Measurements from ENCODE around the gene ATG101.
"Not testable (repeated sequence)": the region's sequence is repeated elsewhere in the genome, so short reads cannot be mapped to it uniquely, and the experiment has no call there.

ATG101 gene

DNA sequence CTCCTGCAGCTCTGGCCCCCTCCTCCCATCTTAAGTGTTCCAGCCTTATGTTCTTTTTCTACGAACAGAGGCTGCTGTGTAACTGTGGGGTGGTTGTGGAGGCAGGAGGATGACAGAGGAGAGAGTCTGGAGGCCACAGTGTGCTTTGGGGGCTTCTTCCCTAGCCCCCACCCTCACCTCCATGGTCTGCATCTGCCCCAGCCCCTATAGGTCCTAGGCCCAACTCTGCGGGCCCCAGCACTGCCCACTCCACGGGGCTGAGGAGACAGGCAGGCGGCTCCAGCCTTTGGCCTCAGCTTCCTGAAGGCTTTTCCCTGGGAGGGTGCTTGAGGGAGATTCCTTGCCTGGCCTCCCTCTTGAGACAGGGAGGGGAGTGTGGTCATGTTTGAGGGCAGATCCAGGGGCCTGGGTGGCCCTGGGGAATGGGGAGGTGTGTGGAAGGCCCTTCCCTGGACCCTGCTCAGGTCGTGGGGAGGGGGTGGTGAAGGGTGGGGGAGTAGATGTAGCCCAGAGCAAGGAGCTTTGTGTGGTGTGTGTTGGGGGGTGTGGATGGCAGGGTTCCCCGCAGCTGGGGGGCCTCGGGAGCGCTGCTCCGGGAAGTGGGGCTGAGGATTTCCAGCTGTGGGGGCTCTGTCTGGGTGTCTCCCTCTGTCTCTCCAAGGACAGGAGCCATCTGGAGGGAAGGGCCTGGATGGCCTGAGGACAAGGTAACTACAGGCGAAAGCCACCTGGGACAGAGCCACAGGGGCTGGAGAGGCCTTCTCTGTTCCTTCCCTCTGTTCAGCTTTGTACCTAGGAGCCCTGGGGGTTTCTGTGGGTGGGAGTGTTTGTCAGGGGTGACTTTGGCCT lies 10.8 kb downstream of the ATG101 start:
- no peak for DNase-seq

GRCh38 chr12:52081263-52081733 lies 11.5 kb downstream of the ATG101 start:
- no peak for DNase-seq

DNA sequence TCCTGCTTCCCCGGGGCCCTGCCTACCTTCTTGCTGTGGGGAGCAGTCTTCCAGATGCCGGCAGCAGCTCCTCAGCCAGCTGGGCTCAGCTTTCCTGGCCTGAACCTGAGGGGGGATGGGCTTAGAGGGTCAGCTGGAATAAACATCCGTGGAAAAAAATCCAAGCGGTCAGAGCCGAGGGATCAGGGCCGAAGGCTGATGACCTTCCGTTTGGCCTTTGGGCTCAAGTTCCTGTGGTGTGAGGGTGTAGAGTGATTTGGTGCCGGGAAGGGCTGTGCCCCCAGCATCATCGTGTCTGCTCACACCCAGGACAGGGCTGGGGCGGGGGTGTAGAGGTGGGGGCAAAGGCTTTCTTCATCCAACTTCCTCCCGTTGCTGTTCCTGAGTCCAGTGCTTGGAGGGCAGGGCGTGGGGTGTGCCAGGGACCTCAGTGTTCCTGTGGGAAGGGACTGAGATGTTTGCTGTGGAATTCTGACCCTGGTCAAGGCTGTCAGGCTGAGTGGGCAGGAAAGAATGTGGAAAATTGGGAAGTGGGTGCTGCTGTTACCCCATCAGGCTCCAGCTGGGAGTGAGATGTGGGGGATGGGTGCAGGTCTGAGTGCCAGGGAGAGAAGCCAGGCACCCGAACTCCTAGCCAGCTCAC lies 12.4 kb downstream of the ATG101 start:
- DNase-seq = no peak

- DNase-seq = no peak
Measured at GRCh38 chr12:52082669-52082987, 12.8 kb downstream of the ATG101 start.

DNA sequence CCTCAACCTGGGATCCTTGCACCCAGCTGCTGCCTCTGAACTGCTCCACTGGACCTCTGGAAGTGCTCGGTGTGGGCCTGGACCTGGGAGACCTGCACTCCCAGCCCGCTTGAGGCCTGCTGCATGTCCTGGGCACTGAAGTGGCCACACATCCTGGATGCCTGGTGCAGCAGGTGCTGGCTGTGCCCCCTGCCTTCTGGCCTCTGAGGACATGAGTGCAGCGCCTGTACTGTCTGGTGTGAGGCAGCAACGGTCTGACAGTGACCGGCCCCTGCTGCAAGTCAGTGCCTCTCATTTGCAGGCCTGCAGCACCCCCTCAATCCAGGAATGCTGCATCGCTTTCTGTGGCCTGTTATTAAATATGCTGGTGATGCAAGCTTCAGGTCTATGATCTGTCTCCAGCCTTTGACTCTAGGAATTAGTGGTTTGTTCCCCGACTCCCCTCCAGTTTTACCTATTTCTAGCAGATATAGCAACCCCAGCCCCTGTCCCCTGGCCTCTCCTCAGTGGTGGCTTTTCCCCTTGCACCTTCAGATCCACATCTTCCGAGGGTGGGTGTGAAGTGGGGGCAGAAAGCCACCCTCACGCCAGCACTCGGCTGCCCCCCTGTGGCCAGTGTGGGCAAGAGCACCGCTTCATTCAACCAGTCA lies 13.3 kb downstream of the ATG101 start:
- DNase-seq = peak; percentile 39

GRCh38 chr12:52083638-52083996 lies 13.8 kb downstream of the ATG101 start:
- no peak for DNase-seq

DNA sequence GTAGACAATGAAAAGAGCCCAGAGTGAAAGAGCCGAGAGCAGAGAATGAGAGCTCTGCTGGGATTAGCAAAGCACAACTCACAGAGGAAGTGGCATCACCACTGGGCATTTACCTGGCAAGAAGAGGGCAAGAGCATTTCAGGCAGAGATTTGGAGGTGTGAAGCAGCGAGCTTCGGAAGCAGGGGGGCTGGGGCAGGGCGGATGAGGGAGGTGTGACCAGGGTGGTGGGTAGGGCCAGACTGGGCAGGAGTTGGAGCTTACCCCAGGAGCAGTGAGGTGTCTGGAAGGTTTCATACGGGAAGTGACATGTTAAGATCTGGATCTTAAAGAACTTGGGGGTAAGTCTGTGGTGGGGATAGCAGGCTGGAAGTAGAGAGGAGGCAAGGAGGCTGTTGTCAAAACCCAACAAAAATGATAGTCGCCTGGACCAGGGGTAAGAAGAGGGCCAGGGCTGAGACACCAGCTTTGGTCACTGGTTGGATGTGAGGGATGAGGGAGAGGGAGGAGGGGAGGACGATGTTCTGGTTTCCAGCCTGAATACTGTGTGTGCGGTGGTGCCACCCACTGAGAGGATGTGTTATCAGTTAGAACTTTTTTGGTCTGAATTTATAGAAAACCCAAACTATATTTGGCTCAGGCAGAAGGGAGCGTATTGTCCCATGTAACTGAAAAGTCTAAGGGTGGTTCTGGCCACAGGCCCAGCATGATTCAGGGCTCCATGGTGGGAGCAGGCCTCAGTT lies 14.9 kb downstream of the ATG101 start:
- DNase-seq = no peak

DNA sequence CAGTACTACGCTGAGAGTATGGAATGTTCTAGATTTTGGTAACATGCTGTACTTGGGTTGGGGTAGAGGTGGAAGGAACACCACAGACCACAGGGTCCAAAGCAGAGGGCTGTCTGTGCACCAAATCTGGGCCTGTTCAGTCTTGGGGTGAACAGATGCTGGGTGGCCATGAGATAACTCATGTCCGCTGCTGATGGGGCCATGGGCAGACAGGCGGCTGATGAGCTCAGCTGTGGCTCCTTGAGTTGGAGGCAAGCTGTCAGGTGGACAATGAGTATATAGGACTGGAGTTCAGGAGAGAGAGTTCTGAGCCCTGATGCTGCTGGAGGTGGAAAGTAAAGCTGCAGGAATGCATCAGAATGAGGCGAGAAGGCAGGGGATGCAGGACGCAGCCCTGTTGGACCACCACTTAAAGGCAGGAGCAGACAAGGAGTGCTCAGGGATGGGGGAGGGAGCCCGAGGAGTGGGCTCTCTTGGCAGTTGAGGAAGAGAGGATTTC lies 16.0 kb downstream of the ATG101 start:
- DNase-seq = no peak

- no peak for DNase-seq
Measured at GRCh38 chr12:52086366-52086765, 16.6 kb downstream of the ATG101 start.

DNA sequence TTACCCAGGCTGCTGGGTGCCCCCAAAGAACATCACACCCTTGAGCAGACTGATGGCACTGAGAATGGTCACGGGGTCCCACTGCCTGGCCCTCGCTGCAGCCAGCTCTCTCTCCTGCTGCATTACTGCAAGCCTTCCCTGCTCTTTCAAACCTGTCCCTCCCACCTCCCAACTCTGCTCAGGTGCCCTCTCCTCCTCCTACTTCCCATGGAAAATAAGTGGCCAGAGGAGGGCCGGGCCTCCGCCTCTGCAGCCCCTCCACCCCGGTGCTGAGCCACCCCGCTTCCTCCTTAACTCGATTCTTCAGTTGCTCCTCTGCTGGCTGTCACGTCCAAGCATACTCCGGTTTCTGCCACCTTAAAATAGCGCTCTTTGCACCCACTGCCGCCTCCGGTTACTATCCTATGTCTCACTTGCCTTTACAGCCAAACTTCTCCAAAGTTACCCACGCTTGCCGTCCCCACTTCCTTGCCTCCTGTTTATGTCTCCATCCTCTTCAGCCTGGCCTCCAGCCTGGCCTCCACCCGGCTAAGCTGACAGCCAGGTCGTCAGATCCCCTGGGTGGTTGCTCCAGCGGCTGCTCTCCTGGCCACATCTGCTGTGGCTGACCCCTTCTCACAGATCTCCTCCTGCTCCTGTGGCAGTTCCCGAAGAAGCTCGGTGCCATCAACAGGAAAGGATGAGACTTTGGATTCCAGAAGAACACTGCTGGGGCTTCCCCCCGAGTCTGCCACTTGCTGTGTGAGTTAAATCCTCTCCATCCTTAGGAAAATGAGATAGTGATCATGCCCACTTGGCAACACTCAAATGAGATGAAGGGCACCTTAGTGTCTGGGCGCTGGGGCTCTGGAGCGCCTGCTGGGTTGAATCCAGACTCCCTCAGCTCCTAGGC lies 17.4 kb downstream of the ATG101 start:
- no peak for DNase-seq

DNA sequence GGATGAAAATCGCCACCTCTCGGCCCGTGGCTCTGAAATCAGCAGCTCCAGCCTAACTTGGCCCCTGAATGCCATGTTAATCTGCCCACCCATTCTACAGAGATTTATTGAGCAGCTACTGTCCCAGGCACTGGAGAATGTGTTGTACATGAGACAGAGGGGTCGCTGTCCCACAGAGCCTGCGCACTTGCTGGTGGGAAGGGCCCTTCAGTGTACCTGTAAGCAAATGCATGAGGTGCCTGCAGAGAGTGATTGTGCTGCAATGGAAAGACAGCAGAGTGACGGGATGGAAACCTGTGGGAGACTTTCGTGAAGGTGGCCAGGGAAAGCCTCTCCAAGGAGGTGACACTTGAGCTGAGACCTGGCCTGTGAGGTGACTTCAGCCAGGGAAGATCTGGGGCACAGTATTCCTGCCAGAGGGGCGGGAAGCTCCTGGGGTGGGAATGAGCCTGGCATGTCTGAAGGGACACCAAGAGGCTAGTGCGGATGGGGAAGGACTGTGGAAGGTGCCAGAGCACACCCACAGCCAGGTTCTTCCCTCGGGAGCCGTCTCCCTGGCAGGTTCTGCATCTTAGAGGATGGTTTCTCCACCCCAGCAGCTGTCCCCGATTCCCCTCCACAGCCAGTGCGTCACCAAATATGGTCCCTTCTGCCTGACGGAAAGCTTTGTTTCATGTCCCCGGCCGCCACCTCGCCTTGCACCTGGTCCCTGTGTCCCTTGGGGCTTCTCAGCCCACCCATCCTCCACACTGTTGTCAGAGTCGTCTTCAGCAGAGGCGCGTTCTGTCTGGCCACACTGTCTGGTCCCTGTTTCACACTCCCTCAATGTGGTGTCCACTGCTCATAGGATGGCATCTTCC lies 18.4 kb downstream of the ATG101 start:
- DNase-seq = no peak

DNA sequence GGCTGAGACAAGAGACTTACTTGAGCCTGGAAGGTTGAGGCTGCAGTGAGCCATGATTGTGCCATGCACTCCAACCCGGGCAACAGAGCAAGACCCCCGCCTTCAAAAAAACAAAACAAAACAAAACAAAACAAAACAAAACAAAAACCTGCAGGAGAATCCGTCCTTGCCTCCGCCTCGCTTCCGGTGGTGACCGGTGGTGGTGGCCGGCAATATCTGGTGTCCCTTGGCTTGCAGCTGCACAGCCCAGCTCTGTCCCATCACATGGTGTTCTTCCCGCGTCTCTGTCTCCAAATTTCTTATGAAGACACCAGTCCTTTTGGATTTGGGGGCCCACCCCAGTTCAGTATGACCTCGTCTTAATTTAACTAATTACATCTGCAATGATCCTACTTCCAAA lies 19.7 kb downstream of the ATG101 start:
- DNase-seq = no peak

GRCh38 chr12:52090291-52090690 lies 20.5 kb downstream of the ATG101 start:
- DNase-seq = no peak

DNA sequence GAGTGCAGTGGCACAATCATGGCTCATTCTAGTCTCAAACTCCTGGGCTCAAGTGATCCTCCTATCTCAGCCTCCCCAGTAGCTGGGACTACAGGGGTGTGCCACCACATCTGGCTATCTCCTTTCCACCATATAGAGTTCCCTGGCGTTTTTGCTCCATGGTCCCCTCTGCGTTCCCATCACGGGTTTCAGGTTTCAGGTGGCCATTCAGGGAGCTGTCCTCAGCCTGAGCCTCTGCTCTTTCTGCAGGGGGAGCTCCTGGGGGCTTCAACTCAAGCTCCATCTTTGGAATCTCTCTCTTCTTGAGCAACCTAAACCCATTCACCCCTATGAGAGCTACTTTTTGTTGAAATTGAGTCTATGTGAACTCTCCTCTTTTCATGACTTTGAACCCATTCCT lies 21.3 kb downstream of the ATG101 start:
- DNase-seq = no peak

DNA sequence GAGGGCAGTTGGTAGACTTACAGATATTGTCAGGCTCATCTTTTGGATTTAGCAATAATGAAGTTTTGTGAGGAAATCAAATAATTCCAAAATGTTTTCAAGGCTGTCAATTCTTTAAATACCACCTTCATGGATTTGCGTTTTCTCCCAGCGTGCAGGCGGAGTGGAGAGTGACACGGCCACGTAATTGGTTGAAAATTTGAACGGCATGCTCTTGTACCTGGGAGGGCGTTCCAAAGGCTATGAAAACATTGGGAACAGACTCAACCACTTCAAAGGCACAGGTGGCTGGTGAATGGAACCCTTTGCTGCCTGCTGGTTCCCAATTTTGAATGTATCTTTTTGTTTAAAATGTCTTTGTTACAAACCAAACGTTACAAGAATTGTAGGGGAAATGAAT lies 22.1 kb downstream of the ATG101 start:
- no peak for DNase-seq

DNA sequence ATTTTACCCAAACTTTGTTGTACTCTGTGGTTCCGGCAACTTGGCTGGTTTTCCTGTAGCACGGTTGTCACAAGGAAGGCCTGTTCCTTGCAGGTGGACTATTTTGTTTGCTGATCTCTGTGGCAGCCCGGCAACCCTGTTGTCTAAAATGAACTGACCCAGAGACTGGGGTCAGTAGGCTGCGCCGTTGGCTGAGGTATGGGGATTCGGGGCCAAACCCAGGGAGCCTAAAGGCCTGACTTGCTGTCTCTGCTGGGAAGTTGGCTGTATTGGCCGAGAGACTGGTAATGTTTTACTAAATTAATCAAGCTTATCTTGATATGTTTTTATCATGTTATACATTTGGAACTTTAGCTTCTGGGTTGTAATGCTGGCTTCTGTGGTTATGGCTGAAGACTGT lies 23.6 kb downstream of the ATG101 start:
- no peak for DNase-seq

DNA sequence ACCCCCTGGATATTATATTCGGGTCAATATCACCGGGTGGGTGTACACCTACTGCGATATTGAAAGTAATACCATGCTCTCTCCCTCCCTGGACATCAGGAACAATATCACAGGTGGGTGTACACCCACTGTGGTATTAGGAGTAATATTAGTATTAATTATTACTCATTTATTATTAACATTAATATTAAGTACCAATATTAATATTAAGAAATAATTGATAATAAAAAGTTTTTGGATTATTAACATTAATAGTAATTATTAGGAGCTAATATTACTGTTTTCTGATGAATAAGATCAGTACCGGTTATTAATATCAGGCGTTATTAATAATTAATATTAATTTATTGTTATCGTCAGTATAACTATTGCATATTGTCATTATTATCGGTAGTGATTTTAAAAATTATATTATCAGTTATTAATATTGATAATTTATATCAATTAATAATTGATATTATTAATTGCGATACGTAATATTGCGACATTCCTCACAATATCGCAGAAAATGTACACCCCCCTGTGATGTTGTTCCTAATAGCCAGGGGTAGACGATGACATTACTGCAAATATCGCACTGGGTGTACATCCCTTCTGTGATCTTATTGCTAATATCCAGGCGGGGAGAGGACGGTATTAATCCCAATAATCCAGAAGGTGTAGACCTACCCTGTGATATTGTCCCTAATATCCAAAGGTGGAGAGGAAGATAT lies 26.7 kb downstream of the ATG101 start:
- DNase-seq = no peak

DNA sequence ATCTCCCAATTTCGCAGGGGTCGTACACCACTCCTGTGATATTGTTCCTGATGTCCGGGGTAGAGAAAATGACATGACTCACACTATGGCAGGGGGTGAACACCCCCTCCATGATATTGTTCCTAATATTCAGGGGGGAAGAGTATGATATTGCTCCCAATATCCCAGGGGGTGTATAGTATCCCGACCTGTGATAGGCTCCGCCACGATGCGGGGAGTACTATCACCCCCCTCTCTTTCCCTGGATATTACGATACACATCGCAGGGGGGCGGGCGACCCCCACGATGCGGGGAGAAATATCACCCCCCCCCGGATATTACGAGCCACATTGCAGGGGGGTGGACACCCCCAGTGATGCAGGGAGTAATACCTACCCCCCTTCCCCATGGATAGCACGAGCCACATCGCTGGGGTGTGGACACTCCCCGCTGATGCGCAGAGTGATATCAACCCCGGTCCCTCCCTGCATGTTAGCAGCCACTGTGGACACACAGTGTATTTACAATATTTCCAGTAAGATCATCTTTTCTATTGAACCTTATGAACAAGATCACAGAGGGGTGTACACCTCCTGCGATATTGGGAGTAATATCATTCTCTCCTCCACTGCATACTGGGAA lies 27.4 kb downstream of the ATG101 start:
- no peak for DNase-seq

DNA sequence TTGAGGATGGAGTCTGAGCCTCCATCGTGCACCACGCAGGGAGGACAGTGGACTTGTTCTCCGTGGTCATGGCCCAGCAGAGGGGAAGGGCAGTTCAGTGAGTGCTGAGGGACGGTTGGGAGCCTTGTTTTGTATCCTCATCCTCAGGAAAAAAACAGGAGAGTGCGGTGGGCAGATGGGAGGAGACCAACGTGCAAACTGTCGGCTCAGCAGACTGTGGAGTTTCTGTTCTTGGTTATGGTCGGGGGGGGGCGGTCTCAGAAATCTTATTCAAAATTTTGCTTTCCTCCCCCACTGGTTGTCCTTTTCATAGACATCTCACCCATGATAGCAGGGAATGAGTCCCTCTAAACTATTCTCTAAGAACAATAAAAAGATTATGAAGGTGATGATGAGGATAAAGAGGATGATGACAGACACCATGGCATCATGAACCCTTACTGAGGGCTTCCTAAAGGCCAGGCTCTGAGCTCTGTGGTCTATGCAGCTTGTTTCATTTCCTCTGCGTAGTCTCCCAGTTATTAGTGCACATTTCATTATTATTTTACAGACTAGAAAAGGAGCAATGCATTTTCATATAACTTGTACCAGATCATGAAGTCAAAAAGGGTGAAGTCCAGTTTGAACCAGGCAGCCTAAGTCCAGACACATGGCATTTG lies 34.8 kb downstream of the ATG101 start:
- DNase-seq = not testable (repeated sequence)

All from activated effector memory CD4-positive, alpha-beta T cell treated with Interleukin-2 at 50 U/mL for 16 hours (primary cell).